Activated naive CD4-positive, alpha-beta T cell treated with anti-CD3 and anti-CD28 coated beads, Interleukin-2, amount 50 U/mL, for 24 hours (primary cell): ENCODE results near the gene CEP63.

ENCODE experiments used
- H3K27ac Mint-ChIP-seq: one replicate; pipeline ENCODE4 v1.8.0; 2021; ENCODE audit warnings: mild to moderate bottlenecking, mixed read lengths
- H3K27me3 Mint-ChIP-seq: one replicate; pipeline ENCODE4 v1.8.0; 2021; ENCODE audit warnings: mixed read lengths
- H3K36me3 Mint-ChIP-seq: one replicate; pipeline ENCODE4 v1.8.0; 2021; ENCODE audit warnings: mixed read lengths
- H3K4me1 Mint-ChIP-seq: one replicate; pipeline ENCODE4 v1.8.0; 2021; ENCODE audit warnings: mixed read lengths
- H3K4me3 Mint-ChIP-seq: one replicate; pipeline ENCODE4 v1.8.0; 2021; ENCODE audit warnings: mild to moderate bottlenecking, mixed read lengths
- H3K9me3 Mint-ChIP-seq: one replicate; pipeline ENCODE4 v1.8.0; 2021; ENCODE audit warnings: mixed read lengths

CEP63 gene

GRCh38 chr3:134462331-134462941 lies 23.4 kb upstream of the CEP63 start:
- Mint-ChIP-seq H3K27me3 (peaks cover 9% of the 10 kb centered on the region), H3K4me3 (no peak overlapping the region), H3K27ac (no peak overlapping the region), H3K4me1 (no peaks in the 10 kb centered on the region), H3K36me3 (no peaks in the 10 kb centered on the region), H3K9me3 (no peaks in the 10 kb centered on the region)

GRCh38 chr3:134463676-134464063 lies 22.2 kb upstream of the CEP63 start:
- Mint-ChIP-seq H3K27me3 (no peaks in the 10 kb centered on the region), H3K27ac (no peak overlapping the region), H3K9me3 (no peaks in the 10 kb centered on the region), H3K4me3 (no peak overlapping the region), H3K36me3 (no peaks in the 10 kb centered on the region), H3K4me1 (no peaks in the 10 kb centered on the region)

- H3K36me3 Mint-ChIP-seq: no peaks in the 10 kb centered on the region
- H3K27ac Mint-ChIP-seq: no peak overlapping the region
- H3K27me3 Mint-ChIP-seq: no peaks in the 10 kb centered on the region
- no peaks in the 10 kb centered on the region for H3K4me1 Mint-ChIP-seq
- H3K9me3 Mint-ChIP-seq: no peaks in the 10 kb centered on the region
- no peak overlapping the region for H3K4me3 Mint-ChIP-seq
Observed at GRCh38 chr3:134464064-134464688, 21.7 kb upstream of the CEP63 start.

- Mint-ChIP-seq H3K4me1 (no peaks in the 10 kb centered on the region), H3K36me3 (no peaks in the 10 kb centered on the region), H3K9me3 (no peaks in the 10 kb centered on the region), H3K27ac (no peak overlapping the region), H3K4me3 (no peak overlapping the region), H3K27me3 (no peaks in the 10 kb centered on the region)
Observed at GRCh38 chr3:134464689-134465365, 21.0 kb upstream of the CEP63 start.

GRCh38 chr3:134466331-134466730 lies 19.5 kb upstream of the CEP63 start:
- no peak overlapping the region for H3K27ac Mint-ChIP-seq
- H3K9me3 Mint-ChIP-seq: no peaks in the 10 kb centered on the region
- no peaks in the 10 kb centered on the region for H3K36me3 Mint-ChIP-seq
- no peaks in the 10 kb centered on the region for H3K4me1 Mint-ChIP-seq
- no peak overlapping the region for H3K4me3 Mint-ChIP-seq
- H3K27me3 Mint-ChIP-seq: no peaks in the 10 kb centered on the region

GRCh38 chr3:134468519-134468918 lies 17.3 kb upstream of the CEP63 start:
- Mint-ChIP-seq H3K27ac (no peak overlapping the region), H3K9me3 (no peaks in the 10 kb centered on the region), H3K27me3 (no peaks in the 10 kb centered on the region), H3K4me3 (no peak overlapping the region), H3K4me1 (no peaks in the 10 kb centered on the region), H3K36me3 (no peaks in the 10 kb centered on the region)

GRCh38 chr3:134471521-134472193 lies 14.2 kb upstream of the CEP63 start:
- Mint-ChIP-seq H3K27me3 (no peaks in the 10 kb centered on the region), H3K27ac (no peak overlapping the region), H3K9me3 (no peaks in the 10 kb centered on the region), H3K4me3 (no peak overlapping the region), H3K4me1 (no peaks in the 10 kb centered on the region), H3K36me3 (peaks cover 4% of the 10 kb centered on the region)

- H3K9me3 Mint-ChIP-seq: no peaks in the 10 kb centered on the region
- H3K27ac Mint-ChIP-seq: no peak overlapping the region
- no peak overlapping the region for H3K4me3 Mint-ChIP-seq
- peaks cover 13% of the 10 kb centered on the region for H3K36me3 Mint-ChIP-seq
- H3K27me3 Mint-ChIP-seq: no peaks in the 10 kb centered on the region
- no peaks in the 10 kb centered on the region for H3K4me1 Mint-ChIP-seq
Observed at GRCh38 chr3:134472831-134473230, 13.0 kb upstream of the CEP63 start.

GRCh38 chr3:134473868-134474546 lies 11.8 kb upstream of the CEP63 start:
- Mint-ChIP-seq H3K36me3 (peaks cover 13% of the 10 kb centered on the region), H3K4me1 (no peaks in the 10 kb centered on the region), H3K4me3 (no peak overlapping the region), H3K27ac (no peak overlapping the region), H3K9me3 (no peaks in the 10 kb centered on the region), H3K27me3 (no peaks in the 10 kb centered on the region)

- peaks cover 15% of the 10 kb centered on the region for H3K36me3 Mint-ChIP-seq
- no peak overlapping the region for H3K27ac Mint-ChIP-seq
- H3K27me3 Mint-ChIP-seq: no peaks in the 10 kb centered on the region
- no peak overlapping the region for H3K4me3 Mint-ChIP-seq
- no peaks in the 10 kb centered on the region for H3K4me1 Mint-ChIP-seq
- no peaks in the 10 kb centered on the region for H3K9me3 Mint-ChIP-seq
Observed at GRCh38 chr3:134474956-134475355, 10.9 kb upstream of the CEP63 start.

GRCh38 chr3:134476306-134476705 lies 9.6 kb upstream of the CEP63 start:
- no peak overlapping the region for H3K4me3 Mint-ChIP-seq
- H3K27ac Mint-ChIP-seq: no peak overlapping the region
- H3K36me3 Mint-ChIP-seq: peaks cover 18% of the 10 kb centered on the region
- no peaks in the 10 kb centered on the region for H3K9me3 Mint-ChIP-seq
- no peaks in the 10 kb centered on the region for H3K4me1 Mint-ChIP-seq
- no peaks in the 10 kb centered on the region for H3K27me3 Mint-ChIP-seq

- no peak overlapping the region for H3K27ac Mint-ChIP-seq
- peaks cover 20% of the 10 kb centered on the region for H3K36me3 Mint-ChIP-seq
- no peak overlapping the region for H3K4me3 Mint-ChIP-seq
- no peaks in the 10 kb centered on the region for H3K9me3 Mint-ChIP-seq
- H3K4me1 Mint-ChIP-seq: no peaks in the 10 kb centered on the region
- no peaks in the 10 kb centered on the region for H3K27me3 Mint-ChIP-seq
Observed at GRCh38 chr3:134477002-134477401, 8.9 kb upstream of the CEP63 start.

- H3K27ac Mint-ChIP-seq: no peak overlapping the region
- H3K4me1 Mint-ChIP-seq: peaks cover under 1% of the 10 kb centered on the region
- H3K36me3 Mint-ChIP-seq: peaks cover 20% of the 10 kb centered on the region
- H3K9me3 Mint-ChIP-seq: no peaks in the 10 kb centered on the region
- H3K4me3 Mint-ChIP-seq: no peak overlapping the region
- H3K27me3 Mint-ChIP-seq: no peaks in the 10 kb centered on the region
Observed at GRCh38 chr3:134477938-134478337, 7.9 kb upstream of the CEP63 start.

- Mint-ChIP-seq H3K27ac (no peak overlapping the region), H3K4me1 (peaks cover 21% of the 10 kb centered on the region), H3K9me3 (no peaks in the 10 kb centered on the region), H3K27me3 (no peaks in the 10 kb centered on the region), H3K4me3 (no peak overlapping the region), H3K36me3 (peaks cover 28% of the 10 kb centered on the region)
Observed at GRCh38 chr3:134480546-134480945, 5.3 kb upstream of the CEP63 start.

GRCh38 chr3:134481166-134481565 lies 4.7 kb upstream of the CEP63 start:
- no peak overlapping the region for H3K27ac Mint-ChIP-seq
- H3K4me3 Mint-ChIP-seq: no peak overlapping the region
- H3K4me1 Mint-ChIP-seq: peaks cover 21% of the 10 kb centered on the region
- no peaks in the 10 kb centered on the region for H3K27me3 Mint-ChIP-seq
- H3K36me3 Mint-ChIP-seq: peaks cover 27% of the 10 kb centered on the region
- H3K9me3 Mint-ChIP-seq: no peaks in the 10 kb centered on the region
